Vagina (tissue), 2 donors: ENCODE measurements around the gene SEMA3A. TPM values are rescaled to one million over a fixed set of nuclear protein-coding genes. Genes with fewer than 3 reads are reported as not detected.

Experiments used
- DNase-seq, 2 donors: peaks; one replicate each; pipeline ENCODE4 v3.0.0-alpha.2; 2017; ENCODE audit errors: extremely low spot score in 2 of 2
- H3K27ac ChIP-seq: fragments of 200-600 bp; sonication (generic); one replicate; pipeline ENCODE4 v1.5.1; 2019
- H3K27me3 ChIP-seq: fragments of 200-600 bp; sonication (generic); one replicate; pipeline ENCODE4 v1.5.1; 2019
- H3K36me3 ChIP-seq, 2 donors: fragments of 200-600 bp; sonication (generic); one replicate each; pipeline ENCODE4 v1.5.1; 2017 to 2019
- H3K4me1 ChIP-seq: fragments of 200-600 bp; sonication (generic); one replicate; pipeline ENCODE4 v1.5.1; 2019
- H3K4me3 ChIP-seq, 2 donors: fragments of 200-600 bp; sonication (generic); 1 replicate in 1 of 2; 2 replicates in 1 of 2; pipeline ENCODE4 v1.5.1; 2016 to 2019
- H3K9me3 ChIP-seq: fragments of 200-600 bp; sonication (generic); one replicate; pipeline ENCODE4 v1.5.1; 2019
- CTCF ChIP-seq, 3 experiments: fragments of 450-650 bp in 2 of 3; fragments of 200-600 bp in 1 of 3; sonication (generic) in 1 of 3; IDR thresholded peaks; one replicate each; pipeline ENCODE4 v1.5.1; 2017 to 2019; ENCODE audit warnings: antibody characterized with exemption in 3 of 3, mild to moderate bottlenecking in 2 of 3, moderate library complexity in 2 of 3
- POLR2A ChIP-seq, 2 donors: fragments of 450-650 bp; IDR thresholded peaks; one replicate each; pipeline ENCODE4 v1.6.1; 2017; ENCODE audit warnings: antibody characterized with exemption in 2 of 2, mild to moderate bottlenecking in 2 of 2, moderate library complexity in 2 of 2
- POLR2AphosphoS5 ChIP-seq, 2 donors: sonication (generic); formaldehyde crosslinking; IDR thresholded peaks; one replicate each; pipeline ENCODE4 v1.9.0; 2017; ENCODE audit warnings: antibody characterized with exemption in 2 of 2, mild to moderate bottlenecking in 2 of 2, low read depth in 1 of 2; ENCODE audit not compliant: insufficient read depth in 1 of 2
- intact Hi-C: fragments of 100-400 bp; cut with DNase I; formaldehyde crosslinking; loops from one replicate; pipeline ENCODE4 v1.15.1; 2023
- total RNA-seq: library from RNA; depleted of rRNA; stranded (reverse); fragments of >200 nt; gene quantifications from one replicate; pipeline ENCODE4 v1.2.3, GENCODE V29; 2016

SEMA3A gene
- total RNA-seq, 1 donor from 2014 or later: 3.4 TPM

- no peak for DNase-seq
- no peaks in the 10 kb centered on the region for H3K27me3 ChIP-seq
- no peaks in the 10 kb centered on the region for H3K4me1 ChIP-seq
- H3K4me3 ChIP-seq: no peak overlapping the region
- intact Hi-C loops: no loop called here
- no peaks in the 10 kb centered on the region for H3K9me3 ChIP-seq
- TF ChIP-seq POLR2A (IDR thresholded peaks at IDR 0.05) (no peak), CTCF (IDR thresholded peaks at IDR 0.05) (no peak), POLR2AphosphoS5 (IDR thresholded peaks at IDR 0.05; ENCODE audit: insufficient read depth in 1 of 2, low read depth in 1 of 2) (no peak)
- H3K27ac ChIP-seq: no peak overlapping the region
- no peaks in the 10 kb centered on the region for H3K36me3 ChIP-seq
Observed at GRCh38 chr7:84039432-84039831, 155.2 kb downstream of the SEMA3A start.

- TF ChIP-seq POLR2AphosphoS5 (IDR thresholded peaks at IDR 0.05; ENCODE audit: insufficient read depth in 1 of 2, low read depth in 1 of 2) (no peak), CTCF (IDR thresholded peaks at IDR 0.05) (no peak), POLR2A (IDR thresholded peaks at IDR 0.05) (no peak)
- Histone ChIP-seq H3K36me3 (no peaks in the 10 kb centered on the region), H3K9me3 (no peaks in the 10 kb centered on the region), H3K27me3 (no peaks in the 10 kb centered on the region), H3K4me3 (no peak overlapping the region), H3K27ac (no peak overlapping the region), H3K4me1 (no peaks in the 10 kb centered on the region)
- intact Hi-C loops: no loop called here
- no peak for DNase-seq
Observed at GRCh38 chr7:84027678-84028077, 166.9 kb downstream of the SEMA3A start.

- Histone ChIP-seq H3K27ac (no peak overlapping the region), H3K4me1 (no peaks in the 10 kb centered on the region), H3K27me3 (no peaks in the 10 kb centered on the region), H3K4me3 (no peak overlapping the region), H3K36me3 (no peaks in the 10 kb centered on the region), H3K9me3 (no peaks in the 10 kb centered on the region)
- TF ChIP-seq POLR2A (IDR thresholded peaks at IDR 0.05) (no peak), POLR2AphosphoS5 (IDR thresholded peaks at IDR 0.05; ENCODE audit: insufficient read depth in 1 of 2, low read depth in 1 of 2) (no peak), CTCF (IDR thresholded peaks at IDR 0.05) (no peak)
- intact Hi-C loops: no loop called here
- no peak for DNase-seq
Observed at GRCh38 chr7:84025332-84025927, 169.2 kb downstream of the SEMA3A start.

- H3K36me3 ChIP-seq: no peaks in the 10 kb centered on the region
- no peaks in the 10 kb centered on the region for H3K4me1 ChIP-seq
- no peaks in the 10 kb centered on the region for H3K9me3 ChIP-seq
- no peak for DNase-seq
- intact Hi-C loops: no loop called here
- H3K4me3 ChIP-seq: no peak overlapping the region
- TF ChIP-seq POLR2A (IDR thresholded peaks at IDR 0.05) (no peak), POLR2AphosphoS5 (IDR thresholded peaks at IDR 0.05; ENCODE audit: insufficient read depth in 1 of 2, low read depth in 1 of 2) (no peak), CTCF (IDR thresholded peaks at IDR 0.05) (no peak)
- no peak overlapping the region for H3K27ac ChIP-seq
- H3K27me3 ChIP-seq: no peaks in the 10 kb centered on the region
Observed at GRCh38 chr7:84022684-84023308, 171.8 kb downstream of the SEMA3A start.

- Histone ChIP-seq H3K4me1 (no peaks in the 10 kb centered on the region), H3K4me3 (no peak overlapping the region), H3K36me3 (no peaks in the 10 kb centered on the region), H3K27ac (no peak overlapping the region), H3K27me3 (no peaks in the 10 kb centered on the region), H3K9me3 (no peaks in the 10 kb centered on the region)
- DNase-seq: no peak
- intact Hi-C loops: no loop called here
- TF ChIP-seq CTCF (IDR thresholded peaks at IDR 0.05) (no peak), POLR2A (IDR thresholded peaks at IDR 0.05) (no peak), POLR2AphosphoS5 (IDR thresholded peaks at IDR 0.05; ENCODE audit: insufficient read depth in 1 of 2, low read depth in 1 of 2) (no peak)
Observed at GRCh38 chr7:84022009-84022408, 172.6 kb downstream of the SEMA3A start.
